Psoas muscle (tissue), 8 donors: Measurements from ENCODE around the gene PCBP4. TPM values are rescaled to one million over a fixed set of nuclear protein-coding genes. Genes with fewer than 3 reads are reported as not detected.

ENCODE experiments used
- ATAC-seq, 4 donors: fragments of 200-7000 bp; cut with Tn5 transposase; one replicate each; pipeline ENCODE4 v1.9.1; 2020; ENCODE audit warnings: moderate library complexity in 3 of 4, mild to moderate bottlenecking in 2 of 4
- DNase-seq, 2 donors: peaks; one replicate each; pipeline ENCODE4 v3.0.0-alpha.2; 2020
- H3K27ac ChIP-seq: fragments of 200-600 bp; one replicate; pipeline ENCODE4 v1.8.0; 2022
- H3K27me3 ChIP-seq, 3 donors: fragments of 200-600 bp in 1 of 3; one replicate each; pipeline versions ENCODE4 v1.6.1 to v1.8.0; 2013 to 2022; ENCODE audit warnings: low read length in 2 of 3, mild to moderate bottlenecking in 2 of 3, moderate library complexity in 1 of 3; ENCODE audit not compliant: insufficient read depth in 3 of 3
- H3K36me3 ChIP-seq, 2 donors: fragments of 200-600 bp in 1 of 2; one replicate each; pipeline versions ENCODE4 v1.6.1 to v1.8.0; 2013 to 2022; ENCODE audit warnings: low read depth in 1 of 2, mild to moderate bottlenecking in 1 of 2, moderate library complexity in 1 of 2; ENCODE audit not compliant: insufficient read depth in 1 of 2
- H3K4me1 ChIP-seq: fragments of 200-600 bp; one replicate; pipeline ENCODE4 v1.8.0; 2022
- H3K4me3 ChIP-seq: fragments of 200-600 bp; one replicate; pipeline ENCODE4 v1.8.0; 2022; ENCODE audit warnings: mild to moderate bottlenecking
- H3K9me3 ChIP-seq: fragments of 200-600 bp; one replicate; pipeline ENCODE4 v1.8.0; 2022
- CTCF ChIP-seq: fragments of 200-600 bp; IDR thresholded peaks from one replicate; pipeline ENCODE4 v1.8.0; 2022; ENCODE audit warnings: antibody characterized with exemption
- WGBS, 3 donors: extraction: QIAGEN DNeasy Blood & Tissue Kit; methylation state at CpG; one replicate each; pipeline versions ENCODE4 v1.1.6 to v1.1.7; 2013; 5-methylcytosine and 5-hydroxymethylcytosine counted together
- intact Hi-C, 2 donors: fragments of 100-400 bp; cut with DNase I; formaldehyde crosslinking; loops; one replicate each; pipeline versions ENCODE4 v1.11.0 to v1.14.2; 2022
- polyA plus RNA-seq, 3 donors: library from polyadenylated mRNA; stranded (reverse); fragments of 200-250 nt; gene quantifications; one replicate each; pipeline ENCODE4 v1.2.3, GENCODE V29; 2013
- total RNA-seq, 4 donors: library from RNA; stranded (reverse); fragmentation: NEBNext Ultra II Directional in 2 of 4; extraction: Animal tissue kit (Norgen Biotek cat#: 25700) in 2 of 4; gene quantifications; one replicate each; pipeline versions ENCODE4 v1.2.1 to v1.2.4, GENCODE V29; 2021 to 2023
- donor health status: healthy with polysubstance abuse.
- donor health status: DM: no; HTN: no; CAD: no; lungs with moderate emphysema.
- donor health status: Bipolar disorder and iron deficiency.
- donor health status: healthy.
- donor health status: DM: yes; HTN: yes; CAD: no.
- donor health status: DM: no; HTN: no; CAD: no.
- donor health status: DM: no; HTN: no; CAD: no.
- donor health status: DM: yes; HTN: yes; CAD: no.

PCBP4 gene
- total and polyA plus RNA-seq, 7 donors = 36.0 to 161 (median 118) TPM

GRCh38 chr3:51941463-51941797, 25.8 kb downstream of the PCBP4 start:
- H3K36me3 ChIP-seq = peaks cover 7 to 63% of the 10 kb centered on the region in 2 donors
- H3K9me3 ChIP-seq = no peaks in the 10 kb centered on the region
- intact Hi-C loops = loop anchor here in 1 of 2 donors (5.0 kb wide), 1 partner anchor 111 kb away; no protein-coding TSS in a partner anchor
- TF ChIP-seq CTCF = no peak
- no peak for DNase-seq
- ATAC-seq = no peak
- peak overlapping the region; percentile 97 for H3K4me3 ChIP-seq
- peak overlapping the region; percentile 97 for H3K27ac ChIP-seq
- H3K27me3 ChIP-seq = no peaks in the 10 kb centered on the region
- H3K4me1 ChIP-seq = peaks cover 26% of the 10 kb centered on the region
- WGBS, 3 donors = 0 to 1% (median 0%) methylated on average over 13 to 20 of the region's 20 CpGs

GRCh38 chr3:51940648-51941462, 26.4 kb downstream of the PCBP4 start:
- DNase-seq (no peak), ATAC-seq (no peak)
- no peaks in the 10 kb centered on the region for H3K27me3 ChIP-seq
- no peaks in the 10 kb centered on the region for H3K9me3 ChIP-seq
- intact Hi-C loops = loop anchor here in 1 of 2 donors (5.0 kb wide), 1 partner anchor 111 kb away; no protein-coding TSS in a partner anchor
- peak overlapping the region; percentile 97 for H3K27ac ChIP-seq
- 33 to 35% (median 33%) methylated on average over 13 of the region's 13 CpGs for WGBS, 3 donors
- peaks cover 26% of the 10 kb centered on the region for H3K4me1 ChIP-seq
- peak overlapping the region; percentile 97 for H3K4me3 ChIP-seq
- peaks cover 7 to 63% of the 10 kb centered on the region in 2 donors for H3K36me3 ChIP-seq
- TF ChIP-seq CTCF = no peak

- no peak for TF ChIP-seq CTCF
- no peak overlapping the region for H3K4me3 ChIP-seq
- H3K36me3 ChIP-seq = peaks cover 7 to 65% of the 10 kb centered on the region in 2 donors
- ATAC-seq = no peak
- DNase-seq = no peak
- H3K27ac ChIP-seq = no peak overlapping the region
- no peaks in the 10 kb centered on the region for H3K9me3 ChIP-seq
- WGBS, 3 donors = 84 to 90% (median 84%) methylated on average over 9 of the region's 9 CpGs
- H3K27me3 ChIP-seq = no peaks in the 10 kb centered on the region
- peaks cover 26% of the 10 kb centered on the region for H3K4me1 ChIP-seq
- intact Hi-C loops = no loop called here
Observed at GRCh38 chr3:51938780-51939425, 28.4 kb downstream of the PCBP4 start.

- 93 to 95% (median 93%) methylated on average over 13 of the region's 13 CpGs for WGBS, 3 donors
- no peak for TF ChIP-seq CTCF
- no peak overlapping the region for H3K27ac ChIP-seq
- no peak for DNase-seq
- H3K9me3 ChIP-seq = no peaks in the 10 kb centered on the region
- intact Hi-C loops = no loop called here
- ATAC-seq = no peak
- no peak overlapping the region for H3K4me3 ChIP-seq
- H3K36me3 ChIP-seq = peaks cover 9 to 75% of the 10 kb centered on the region in 2 donors
- peaks cover 20% of the 10 kb centered on the region for H3K4me1 ChIP-seq
- no peaks in the 10 kb centered on the region for H3K27me3 ChIP-seq
Observed at GRCh38 chr3:51937611-51938450, 29.4 kb downstream of the PCBP4 start.
